HEK293 (cell line): ENCODE measurements around the gene RAB7A.

ENCODE experiments used
- CTCF ChIA-PET: fragments of 350-600 bp; formaldehyde crosslinking; extraction: SDS; loops from one replicate; lab custom pipeline; 2021; ENCODE audit warnings: antibody characterized with exemption; lab: Yijun Ruan, JAX
- POLR2A ChIA-PET: fragments of 300-600 bp; formaldehyde crosslinking; extraction: SDS; loops from one replicate; lab custom pipeline; 2020; ENCODE audit warnings: antibody characterized with exemption, inconsistent platforms; lab: Yijun Ruan, JAX
- H3K27ac ChIP-seq: fragments of 200-500 bp; sonication (Bioruptor generic); 2 replicates; pipeline ENCODE4 v1.5.1; 2014; ENCODE audit warnings: low read depth, low read length, control low read depth, inconsistent platforms; ENCODE audit errors: extremely low read depth
- H3K36me3 ChIP-seq, 2 experiments: fragments of 200-500 bp in 1 of 2; sonication (Bioruptor generic) in 1 of 2; 1 replicate in 1 of 2; 2 replicates in 1 of 2; pipeline ENCODE4 v1.5.1; 2014 to 2017; ENCODE audit warnings: inconsistent platforms in 2 of 2, low read length in 2 of 2; ENCODE audit not compliant: control insufficient read depth in 2 of 2, insufficient read depth in 1 of 2
- H3K4me1 ChIP-seq: fragments of 200-500 bp; sonication (Bioruptor generic); 2 replicates; pipeline ENCODE4 v1.5.1; 2014; ENCODE audit warnings: mild to moderate bottlenecking, low read length, inconsistent platforms; ENCODE audit not compliant: control insufficient read depth, insufficient read depth
- H3K4me3 ChIP-seq: 2 replicates; pipeline ENCODE4 v1.5.1; 2011; ENCODE audit warnings: low read depth, mild to moderate bottlenecking, control low read depth, low read length, moderate library complexity
- H3K9me3 ChIP-seq: fragments of 200-500 bp; sonication (Bioruptor generic); 2 replicates; pipeline ENCODE4 v1.5.1; 2014; ENCODE audit warnings: low read depth, low read length, inconsistent platforms; ENCODE audit not compliant: control insufficient read depth, insufficient read depth
- BCL11A ChIP-seq: fragments of 450-650 bp; formaldehyde crosslinking; IDR thresholded peaks from 2 replicates; pipeline ENCODE4 v1.5.1; 2016; ENCODE audit warnings: low read depth, missing biosample characterization, missing genetic modification characterization
- PRDM1 ChIP-seq: fragments of 450-650 bp; formaldehyde crosslinking; IDR thresholded peaks from 2 replicates; pipeline ENCODE4; 2016; ENCODE audit warnings: missing biosample characterization, missing genetic modification characterization
- PRDM10 ChIP-seq: fragments of 450-650 bp; formaldehyde crosslinking; IDR thresholded peaks from 2 replicates; pipeline ENCODE4 v1.5.1; 2016; ENCODE audit warnings: missing biosample characterization, missing genetic modification characterization
- ZBTB26 ChIP-seq: fragments of 450-650 bp; formaldehyde crosslinking; optimal IDR thresholded peaks from 2 replicates; pipeline ENCODE3; 2016; ENCODE audit warnings: missing biosample characterization, mild to moderate bottlenecking, missing genetic modification characterization
- ZNF112 ChIP-seq: fragments of 450-650 bp; formaldehyde crosslinking; IDR thresholded peaks from 2 replicates; pipeline ENCODE4 v1.5.0; 2017; ENCODE audit warnings: missing biosample characterization, missing genetic modification characterization
- ZNF214 ChIP-seq: fragments of 450-650 bp; formaldehyde crosslinking; IDR thresholded peaks from 2 replicates; pipeline ENCODE4 v1.5.1; 2017; ENCODE audit warnings: missing biosample characterization, mild to moderate bottlenecking, missing genetic modification characterization, borderline replicate concordance
- ZNF274 ChIP-seq, 2 experiments: fragments of 200-500 bp in 1 of 2; fragments of 450-650 bp in 1 of 2; sonication (Bioruptor generic) in 1 of 2; formaldehyde crosslinking in 1 of 2; IDR thresholded peaks; 2 replicates each; pipeline versions ENCODE4 v1.5.1 to v1.6.1; 2014 to 2016; ENCODE audit warnings: borderline replicate concordance in 1 of 2, inconsistent platforms in 1 of 2, low read length in 1 of 2, missing biosample characterization in 1 of 2, missing genetic modification characterization in 1 of 2
- ZNF398 ChIP-seq: fragments of 450-650 bp; formaldehyde crosslinking; IDR thresholded peaks from 2 replicates; pipeline ENCODE4 v1.5.1; 2017; ENCODE audit warnings: missing biosample characterization, missing genetic modification characterization
- ZNF600 ChIP-seq: fragments of 450-650 bp; formaldehyde crosslinking; IDR thresholded peaks from 2 replicates; pipeline ENCODE4 v1.5.1; 2016; ENCODE audit warnings: missing biosample characterization, missing genetic modification characterization
- ZNF624 ChIP-seq: fragments of 450-650 bp; formaldehyde crosslinking; IDR thresholded peaks from 2 replicates; pipeline ENCODE4 v1.5.1; 2017; ENCODE audit warnings: missing biosample characterization, missing genetic modification characterization
- ZNF701 ChIP-seq: fragments of 450-650 bp; formaldehyde crosslinking; IDR thresholded peaks from 2 replicates; pipeline ENCODE4 v1.5.1; 2016; ENCODE audit warnings: missing biosample characterization, missing genetic modification characterization
- TF ChIP-seq, protein P1 (sequence below): fragments of 450-650 bp; formaldehyde crosslinking; IDR thresholded peaks from 2 replicates; pipeline ENCODE4 v1.5.1; 2016; ENCODE audit warnings: missing biosample characterization, missing genetic modification characterization
- TF ChIP-seq, protein P2 (sequence below): fragments of 450-650 bp; formaldehyde crosslinking; IDR thresholded peaks from 2 replicates; pipeline ENCODE4 v1.5.1; 2017; ENCODE audit warnings: missing biosample characterization, missing genetic modification characterization
- TF ChIP-seq, protein P3 (sequence below): fragments of 450-650 bp; formaldehyde crosslinking; IDR thresholded peaks from 2 replicates; pipeline ENCODE4 v1.5.1; 2016; ENCODE audit warnings: missing biosample characterization, missing genetic modification characterization

Gene RAB7A

GRCh38 chr3:128780101-128780837 lies 54.3 kb downstream of the RAB7A start:
- Histone ChIP-seq H3K27ac (no peak overlapping the region), H3K4me3 (no peak overlapping the region), H3K4me1 (peaks cover 6% of the 10 kb centered on the region), H3K9me3 (no peaks in the 10 kb centered on the region)
- CTCF ChIA-PET, result interaction anchor here (0.6 to 2.8 kb wide), 4 partner anchors 12 to 100 kb away, joined by 4 to 13 read pairs (median 4); no protein-coding TSS in a partner anchor
- TF ChIP-seq, protein P1, sequence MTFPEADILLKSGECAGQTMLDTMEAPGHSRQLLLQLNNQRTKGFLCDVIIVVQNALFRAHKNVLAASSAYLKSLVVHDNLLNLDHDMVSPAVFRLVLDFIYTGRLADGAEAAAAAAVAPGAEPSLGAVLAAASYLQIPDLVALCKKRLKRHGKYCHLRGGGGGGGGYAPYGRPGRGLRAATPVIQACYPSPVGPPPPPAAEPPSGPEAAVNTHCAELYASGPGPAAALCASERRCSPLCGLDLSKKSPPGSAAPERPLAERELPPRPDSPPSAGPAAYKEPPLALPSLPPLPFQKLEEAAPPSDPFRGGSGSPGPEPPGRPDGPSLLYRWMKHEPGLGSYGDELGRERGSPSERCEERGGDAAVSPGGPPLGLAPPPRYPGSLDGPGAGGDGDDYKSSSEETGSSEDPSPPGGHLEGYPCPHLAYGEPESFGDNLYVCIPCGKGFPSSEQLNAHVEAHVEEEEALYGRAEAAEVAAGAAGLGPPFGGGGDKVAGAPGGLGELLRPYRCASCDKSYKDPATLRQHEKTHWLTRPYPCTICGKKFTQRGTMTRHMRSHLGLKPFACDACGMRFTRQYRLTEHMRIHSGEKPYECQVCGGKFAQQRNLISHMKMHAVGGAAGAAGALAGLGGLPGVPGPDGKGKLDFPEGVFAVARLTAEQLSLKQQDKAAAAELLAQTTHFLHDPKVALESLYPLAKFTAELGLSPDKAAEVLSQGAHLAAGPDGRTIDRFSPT (tag by site-specific recombination), result no peak
- TF ChIP-seq, protein P2, sequence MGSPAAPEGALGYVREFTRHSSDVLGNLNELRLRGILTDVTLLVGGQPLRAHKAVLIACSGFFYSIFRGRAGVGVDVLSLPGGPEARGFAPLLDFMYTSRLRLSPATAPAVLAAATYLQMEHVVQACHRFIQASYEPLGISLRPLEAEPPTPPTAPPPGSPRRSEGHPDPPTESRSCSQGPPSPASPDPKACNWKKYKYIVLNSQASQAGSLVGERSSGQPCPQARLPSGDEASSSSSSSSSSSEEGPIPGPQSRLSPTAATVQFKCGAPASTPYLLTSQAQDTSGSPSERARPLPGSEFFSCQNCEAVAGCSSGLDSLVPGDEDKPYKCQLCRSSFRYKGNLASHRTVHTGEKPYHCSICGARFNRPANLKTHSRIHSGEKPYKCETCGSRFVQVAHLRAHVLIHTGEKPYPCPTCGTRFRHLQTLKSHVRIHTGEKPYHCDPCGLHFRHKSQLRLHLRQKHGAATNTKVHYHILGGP, result 0 out of 2 replicates have a peak, but pooled peaks have one; percentile 20
- TF ChIP-seq PRDM10 (tag by site-specific recombination) (no peak), ZNF274 (IDR thresholded peaks at IDR 0.05; ENCODE audit: low read length) (no peak), ZNF274 (tag by site-specific recombination; IDR thresholded peaks at IDR 0.05; ENCODE audit: borderline replicate concordance) (no peak), ZBTB26 (tag by site-specific recombination) (no peak)
- TF ChIP-seq, all 188 proteins: peak for 1
- POLR2A ChIA-PET, result no interaction called here
- no peaks in the 10 kb centered on the region for H3K36me3 ChIP-seq

- Histone ChIP-seq H3K36me3 (no peaks in the 10 kb centered on the region), H3K27ac (no peak overlapping the region), H3K4me3 (no peak overlapping the region), H3K4me1 (no peaks in the 10 kb centered on the region; the same call in 1 of the 2 replicates), H3K9me3 (no peaks in the 10 kb centered on the region)
- CTCF ChIA-PET, result interaction anchor here (0.6 to 2.8 kb wide), 6 partner anchors 13 to 302 kb away, joined by 3 to 13 read pairs (median 4); no protein-coding TSS in a partner anchor
- POLR2A ChIA-PET, result no interaction called here
- TF ChIP-seq ZNF701 (tag by site-specific recombination), result no peak
- TF ChIP-seq ZNF214 (tag by site-specific recombination), result no peak
- TF ChIP-seq ZNF600, result no peak
- no peak for TF ChIP-seq PRDM1 (tag by site-specific recombination)
- no peak for TF ChIP-seq ZNF398 (tag by site-specific recombination)
- no peak for TF ChIP-seq PRDM10 (tag by site-specific recombination)
- TF ChIP-seq, protein P3, sequence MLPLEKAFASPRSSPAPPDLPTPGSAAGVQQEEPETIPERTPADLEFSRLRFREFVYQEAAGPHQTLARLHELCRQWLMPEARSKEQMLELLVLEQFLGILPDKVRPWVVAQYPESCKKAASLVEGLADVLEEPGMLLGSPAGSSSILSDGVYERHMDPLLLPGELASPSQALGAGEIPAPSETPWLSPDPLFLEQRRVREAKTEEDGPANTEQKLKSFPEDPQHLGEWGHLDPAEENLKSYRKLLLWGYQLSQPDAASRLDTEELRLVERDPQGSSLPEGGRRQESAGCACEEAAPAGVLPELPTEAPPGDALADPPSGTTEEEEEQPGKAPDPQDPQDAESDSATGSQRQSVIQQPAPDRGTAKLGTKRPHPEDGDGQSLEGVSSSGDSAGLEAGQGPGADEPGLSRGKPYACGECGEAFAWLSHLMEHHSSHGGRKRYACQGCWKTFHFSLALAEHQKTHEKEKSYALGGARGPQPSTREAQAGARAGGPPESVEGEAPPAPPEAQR (tag by site-specific recombination), result no peak
- no peak for TF ChIP-seq BCL11A (tag by site-specific recombination)
- no peak for TF ChIP-seq ZNF112 (tag by site-specific recombination)
- TF ChIP-seq ZNF624, result no peak
These were observed 55.2 kb downstream of the RAB7A start for GRCh38 chr3:128781164-128781563.
